Thoracic aorta (tissue), 2 donors: Measurements from ENCODE around the gene RGS14. TPM values are rescaled to one million over a fixed set of nuclear protein-coding genes. Genes with fewer than 3 reads are reported as not detected.

Experiments used
- ATAC-seq: fragments of 150-250 bp; one replicate; pipeline ENCODE4 v1.8.0; 2017; ENCODE audit warnings: low read depth; ENCODE audit not compliant: insufficient number of reproducible peaks, low FRiP score
- DNase-seq: peaks from one replicate; pipeline ENCODE4 v3.0.0-alpha.2; 2020; ENCODE audit warnings: low spot score
- H3K27ac ChIP-seq, 2 donors: fragments of 200-600 bp; sonication (generic); 1 replicate in 1 of 2; 2 replicates in 1 of 2; pipeline ENCODE4 v1.5.1; 2016; ENCODE audit warnings: mild to moderate bottlenecking in 2 of 2, moderate library complexity in 2 of 2
- H3K27me3 ChIP-seq: fragments of 200-600 bp; sonication (generic); replicated peaks from 2 replicates; pipeline ENCODE4 v1.6.0; 2016; ENCODE audit warnings: mild to moderate bottlenecking; ENCODE audit not compliant: insufficient read depth
- H3K36me3 ChIP-seq: fragments of 200-600 bp; sonication (generic); one replicate; pipeline ENCODE4 v1.5.1; 2016
- H3K4me1 ChIP-seq, 2 donors: fragments of 200-600 bp; sonication (generic); 1 replicate in 1 of 2; 2 replicates in 1 of 2; pipeline versions ENCODE4 v1.5.1 to v1.6.0; 2016; ENCODE audit warnings: low read depth in 2 of 2, mild to moderate bottlenecking in 1 of 2; ENCODE audit not compliant: control insufficient read depth in 1 of 2
- H3K4me3 ChIP-seq: fragments of 200-600 bp; sonication (generic); 2 replicates; pipeline ENCODE4 v1.5.1; 2016; ENCODE audit warnings: mild to moderate bottlenecking
- H3K9me3 ChIP-seq: fragments of 200-600 bp; sonication (generic); 2 replicates; pipeline ENCODE4 v1.5.1; 2016
- total RNA-seq, 2 donors: library from RNA; depleted of rRNA; stranded (reverse); fragments of >200 nt; gene quantifications; one replicate each; pipeline versions ENCODE4 v1.1.0 to v1.2.3, GENCODE V29; 2016
- TF ChIP-seq, protein P1 (sequence below): fragments of 200-600 bp; sonication (generic); IDR thresholded peaks from one replicate; pipeline ENCODE4 v1.5.1; 2019; ENCODE audit warnings: antibody characterized with exemption

Gene RGS14
- total RNA-seq, 2 donors from 2014 or later, result 4.9 to 12.6 TPM

DNA sequence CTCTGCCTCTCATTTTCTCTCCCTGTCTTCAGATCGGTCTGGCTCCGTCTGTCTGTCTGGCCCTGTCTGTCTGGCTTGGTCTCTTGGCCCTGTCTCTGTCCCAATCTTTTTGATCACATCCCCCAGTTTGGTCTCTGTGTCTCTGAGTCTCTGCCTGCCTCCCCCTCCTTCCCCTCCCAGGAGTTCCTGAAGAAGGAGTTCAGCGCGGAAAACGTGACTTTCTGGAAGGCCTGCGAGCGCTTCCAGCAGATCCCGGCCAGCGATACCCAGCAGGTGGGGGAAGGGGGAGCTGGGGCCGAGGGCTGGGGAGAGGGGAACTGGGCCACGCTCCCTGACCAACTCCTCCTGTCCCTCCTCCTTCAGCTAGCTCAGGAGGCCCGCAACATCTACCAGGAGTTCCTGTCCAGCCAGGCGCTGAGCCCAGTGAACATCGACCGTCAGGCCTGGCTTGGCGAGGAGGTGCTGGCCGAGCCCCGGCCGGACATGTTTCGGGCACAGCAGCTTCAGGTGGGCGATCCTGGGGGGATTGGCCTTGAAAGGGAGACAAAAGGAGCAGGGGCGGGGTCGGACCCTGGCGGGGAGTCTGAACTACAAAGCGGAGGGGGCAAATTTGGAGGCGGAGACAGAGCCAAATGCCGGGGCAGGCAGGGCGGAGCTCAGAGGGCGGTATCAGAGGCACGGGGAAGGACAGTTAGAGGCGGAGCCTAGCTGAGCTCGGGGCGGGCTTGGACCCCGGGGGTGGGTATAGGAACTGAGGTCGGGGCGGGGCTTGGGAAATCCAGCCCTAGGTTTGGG, 9.0 kb downstream of the RGS14 start:
- Histone ChIP-seq H3K27ac (peak overlapping the region; percentile 85 to 87), H3K9me3 (no peaks in the 10 kb centered on the region), H3K4me3 (peak overlapping the region; percentile 75), H3K36me3 (no peaks in the 10 kb centered on the region), H3K4me1 (peaks cover 16 to 32% of the 10 kb centered on the region in 2 donors), H3K27me3 (no peaks in the 10 kb centered on the region)
- peak; percentile 56 for ATAC-seq
- peak; percentile 62 for DNase-seq
- TF ChIP-seq, protein P1, sequence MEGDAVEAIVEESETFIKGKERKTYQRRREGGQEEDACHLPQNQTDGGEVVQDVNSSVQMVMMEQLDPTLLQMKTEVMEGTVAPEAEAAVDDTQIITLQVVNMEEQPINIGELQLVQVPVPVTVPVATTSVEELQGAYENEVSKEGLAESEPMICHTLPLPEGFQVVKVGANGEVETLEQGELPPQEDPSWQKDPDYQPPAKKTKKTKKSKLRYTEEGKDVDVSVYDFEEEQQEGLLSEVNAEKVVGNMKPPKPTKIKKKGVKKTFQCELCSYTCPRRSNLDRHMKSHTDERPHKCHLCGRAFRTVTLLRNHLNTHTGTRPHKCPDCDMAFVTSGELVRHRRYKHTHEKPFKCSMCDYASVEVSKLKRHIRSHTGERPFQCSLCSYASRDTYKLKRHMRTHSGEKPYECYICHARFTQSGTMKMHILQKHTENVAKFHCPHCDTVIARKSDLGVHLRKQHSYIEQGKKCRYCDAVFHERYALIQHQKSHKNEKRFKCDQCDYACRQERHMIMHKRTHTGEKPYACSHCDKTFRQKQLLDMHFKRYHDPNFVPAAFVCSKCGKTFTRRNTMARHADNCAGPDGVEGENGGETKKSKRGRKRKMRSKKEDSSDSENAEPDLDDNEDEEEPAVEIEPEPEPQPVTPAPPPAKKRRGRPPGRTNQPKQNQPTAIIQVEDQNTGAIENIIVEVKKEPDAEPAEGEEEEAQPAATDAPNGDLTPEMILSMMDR, result no peak

- ATAC-seq, result no peak
- Histone ChIP-seq H3K27ac (peak overlapping the region in 1 of 2 donors; percentile 87), H3K36me3 (no peaks in the 10 kb centered on the region), H3K9me3 (no peaks in the 10 kb centered on the region), H3K4me1 (peaks cover 16 to 32% of the 10 kb centered on the region in 2 donors), H3K4me3 (peak overlapping the region; percentile 75), H3K27me3 (no peaks in the 10 kb centered on the region)
- TF ChIP-seq, protein P1, result no peak
- no peak for DNase-seq
Observed at GRCh38 chr5:177367323-177367848, 9.7 kb downstream of the RGS14 start.

DNA sequence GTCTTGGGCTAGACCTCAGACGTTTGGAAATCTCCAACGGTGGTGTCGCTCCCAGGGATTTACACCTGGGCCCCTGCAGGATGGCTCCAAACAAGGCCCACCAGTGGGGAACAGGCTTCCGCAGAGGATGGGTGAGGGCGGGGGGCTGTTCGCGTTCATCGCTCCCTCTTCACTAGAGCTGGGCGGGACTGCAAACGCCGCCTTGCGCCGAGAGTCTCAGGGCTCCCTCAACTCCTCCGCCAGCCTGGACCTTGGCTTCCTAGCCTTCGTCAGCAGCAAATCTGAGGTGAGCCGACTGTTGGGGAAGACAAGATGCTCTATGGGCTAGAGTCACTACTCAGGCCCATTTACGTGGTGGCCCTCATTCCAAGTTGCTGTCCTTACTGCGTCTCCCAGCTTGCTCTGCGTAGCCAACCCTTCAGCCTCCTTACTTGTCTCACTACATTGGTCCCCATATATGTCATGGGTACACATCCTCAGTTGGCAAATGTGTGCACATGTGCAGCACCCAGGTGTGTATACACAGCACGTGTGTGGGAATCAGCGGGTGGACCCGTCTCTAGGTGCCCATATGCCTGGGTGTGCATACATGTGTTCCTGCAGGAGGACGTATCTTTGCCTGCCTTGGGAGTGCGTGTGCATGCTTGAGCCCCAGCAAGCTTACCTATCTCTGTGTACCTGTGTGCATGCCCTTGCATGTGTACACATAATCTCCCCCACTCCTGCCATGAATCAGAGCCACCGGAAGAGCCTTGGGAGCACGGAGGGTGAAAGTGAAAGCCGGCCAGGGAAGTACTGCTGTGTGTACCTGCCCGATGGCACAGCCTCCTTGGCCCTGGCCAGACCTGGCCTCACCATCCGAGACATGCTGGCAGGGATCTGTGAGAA, 10.5 kb downstream of the RGS14 start:
- DNase-seq, result no peak
- no peaks in the 10 kb centered on the region for H3K27me3 ChIP-seq
- ATAC-seq, result no peak
- H3K36me3 ChIP-seq, result no peaks in the 10 kb centered on the region
- H3K4me3 ChIP-seq, result no peak overlapping the region
- peaks cover 12 to 26% of the 10 kb centered on the region in 2 donors for H3K4me1 ChIP-seq
- H3K9me3 ChIP-seq, result no peaks in the 10 kb centered on the region
- no peak overlapping the region for H3K27ac ChIP-seq
- TF ChIP-seq, protein P1, result no peak

- Histone ChIP-seq H3K9me3 (no peaks in the 10 kb centered on the region), H3K27ac (no peak overlapping the region), H3K27me3 (no peaks in the 10 kb centered on the region), H3K36me3 (no peaks in the 10 kb centered on the region), H3K4me1 (peaks cover 7 to 20% of the 10 kb centered on the region in 2 donors), H3K4me3 (no peak overlapping the region)
- DNase-seq (no peak), ATAC-seq (no peak)
- TF ChIP-seq, protein P1, result peak; percentile 47
Observed at GRCh38 chr5:177368869-177369644, 11.3 kb downstream of the RGS14 start.
